PFSK-1 (cell line): ENCODE results near the gene IGFL4.

Experiments
- FOXP2 ChIP-seq: optimal IDR thresholded peaks from 2 replicates; pipeline ENCODE3; 2011; ENCODE audit warnings: borderline replicate concordance, control low read depth, inconsistent platforms; ENCODE audit not compliant: insufficient read depth; ENCODE audit errors: extremely low read length, extremely low read depth
- POLR2AphosphoS5 ChIP-seq: IDR thresholded peaks from 2 replicates; pipeline ENCODE4 v1.6.1; 2012; ENCODE audit warnings: low read depth, mild to moderate bottlenecking, control low read depth, low read length, moderate library complexity
- SIN3A ChIP-seq: IDR thresholded peaks from 2 replicates; pipeline ENCODE4 v1.6.1; 2012; ENCODE audit warnings: mild to moderate bottlenecking, low read length, moderate library complexity, borderline replicate concordance; ENCODE audit not compliant: insufficient read depth
- TAF1 ChIP-seq: IDR thresholded peaks from 2 replicates; pipeline ENCODE4 v1.6.1; 2012; ENCODE audit warnings: low read length, control low read depth, borderline replicate concordance; ENCODE audit not compliant: insufficient read depth
- TF ChIP-seq, protein P1 (sequence below), 2 experiments: IDR thresholded peaks; 2 replicates each; pipeline versions ENCODE4 v1.6.1 to v1.8.0; 2011 to 2012; ENCODE audit warnings: low read depth in 2 of 2, low read length in 2 of 2, control low read depth in 1 of 2, inconsistent platforms in 1 of 2, mild to moderate bottlenecking in 1 of 2, moderate library complexity in 1 of 2; ENCODE audit not compliant: insufficient read depth in 1 of 2

GRCh38 chr19:46006411-46006810, 34.4 kb downstream of the IGFL4 start:
- TF ChIP-seq POLR2AphosphoS5 (no peak), TAF1 (no peak), SIN3A (no peak), FOXP2 (no peak)
- TF ChIP-seq, protein P1, sequence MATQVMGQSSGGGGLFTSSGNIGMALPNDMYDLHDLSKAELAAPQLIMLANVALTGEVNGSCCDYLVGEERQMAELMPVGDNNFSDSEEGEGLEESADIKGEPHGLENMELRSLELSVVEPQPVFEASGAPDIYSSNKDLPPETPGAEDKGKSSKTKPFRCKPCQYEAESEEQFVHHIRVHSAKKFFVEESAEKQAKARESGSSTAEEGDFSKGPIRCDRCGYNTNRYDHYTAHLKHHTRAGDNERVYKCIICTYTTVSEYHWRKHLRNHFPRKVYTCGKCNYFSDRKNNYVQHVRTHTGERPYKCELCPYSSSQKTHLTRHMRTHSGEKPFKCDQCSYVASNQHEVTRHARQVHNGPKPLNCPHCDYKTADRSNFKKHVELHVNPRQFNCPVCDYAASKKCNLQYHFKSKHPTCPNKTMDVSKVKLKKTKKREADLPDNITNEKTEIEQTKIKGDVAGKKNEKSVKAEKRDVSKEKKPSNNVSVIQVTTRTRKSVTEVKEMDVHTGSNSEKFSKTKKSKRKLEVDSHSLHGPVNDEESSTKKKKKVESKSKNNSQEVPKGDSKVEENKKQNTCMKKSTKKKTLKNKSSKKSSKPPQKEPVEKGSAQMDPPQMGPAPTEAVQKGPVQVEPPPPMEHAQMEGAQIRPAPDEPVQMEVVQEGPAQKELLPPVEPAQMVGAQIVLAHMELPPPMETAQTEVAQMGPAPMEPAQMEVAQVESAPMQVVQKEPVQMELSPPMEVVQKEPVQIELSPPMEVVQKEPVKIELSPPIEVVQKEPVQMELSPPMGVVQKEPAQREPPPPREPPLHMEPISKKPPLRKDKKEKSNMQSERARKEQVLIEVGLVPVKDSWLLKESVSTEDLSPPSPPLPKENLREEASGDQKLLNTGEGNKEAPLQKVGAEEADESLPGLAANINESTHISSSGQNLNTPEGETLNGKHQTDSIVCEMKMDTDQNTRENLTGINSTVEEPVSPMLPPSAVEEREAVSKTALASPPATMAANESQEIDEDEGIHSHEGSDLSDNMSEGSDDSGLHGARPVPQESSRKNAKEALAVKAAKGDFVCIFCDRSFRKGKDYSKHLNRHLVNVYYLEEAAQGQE (IDR thresholded peaks at IDR 0.05; ENCODE audit: insufficient read depth in 1 of 2, low read depth in 2 of 2, low read length in 2 of 2): no peak
